ENCODE measurements around the gene DACT3.

GRCh38 chr19:46670813-46671212 lies 9.8 kb upstream of the DACT3 start:
- TF ChIP-seq CTCF (IDR thresholded peaks at IDR 0.05), result no peak
- no peak for TF ChIP-seq TCF7L2 (IDR thresholded peaks at IDR 0.05; ENCODE audit: low read depth, low read length)
- no peak for TF ChIP-seq REST (IDR thresholded peaks at IDR 0.05; ENCODE audit: insufficient read depth in 1 of 2, low read depth in 2 of 2, low read length in 1 of 2)
